ENCODE data around the gene CSTPP1. TPM values are rescaled to one million over a fixed set of nuclear protein-coding genes. Genes with fewer than 3 reads are reported as not detected.

Gene CSTPP1
- total RNA-seq, 2 experiments from 2014 or later, result 12.8 to 14.4 TPM

DNA sequence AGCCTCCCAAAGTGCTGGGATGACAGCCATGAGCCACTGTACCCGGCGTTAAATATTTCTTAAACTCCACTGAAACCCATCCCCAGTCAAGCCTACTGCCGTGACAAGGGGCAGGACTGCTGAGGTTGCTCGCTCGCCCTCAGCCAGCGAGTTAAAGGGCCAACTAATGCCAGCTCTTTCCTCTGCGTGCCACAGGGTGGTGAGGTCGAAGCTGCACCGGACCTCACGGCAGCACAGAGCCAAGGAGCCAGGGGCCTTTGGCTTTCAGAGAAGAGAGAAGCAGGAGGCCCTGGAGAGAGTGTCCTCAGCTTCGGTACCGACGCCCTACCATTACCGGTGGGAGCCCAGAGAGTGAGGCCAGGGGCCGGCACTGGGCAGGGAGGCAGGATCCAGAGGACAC is 227.3 kb downstream of the CSTPP1 start:
- Mint-ChIP-seq H3K27ac (no peak overlapping the region), H3K4me3 (no peak overlapping the region), H3K9me3 (no peaks in the 10 kb centered on the region), H3K4me1 (ENCODE audit: low read depth) (no peaks in the 10 kb centered on the region), H3K27me3 (no peaks in the 10 kb centered on the region), H3K36me3 (ENCODE audit: low read depth) (peaks cover 15% of the 10 kb centered on the region)
- ChIA-PET POLR2A (interaction anchor here (1.0 to 2.6 kb wide), 2 partner anchors 9 to 227 kb away, joined by 3 to 20 read pairs; partner anchors contain the start of gene CSTPP1), CTCF (interaction anchor here (0.8 to 3.6 kb wide), 7 partner anchors 7 to 96 kb away, joined by 3 to 21 read pairs (median 4); no protein-coding TSS in a partner anchor)
- no peak for DNase-seq
- intact Hi-C loops (cut with micrococcal nuclease), result no loop called here
- TF ChIP-seq, protein P1, sequence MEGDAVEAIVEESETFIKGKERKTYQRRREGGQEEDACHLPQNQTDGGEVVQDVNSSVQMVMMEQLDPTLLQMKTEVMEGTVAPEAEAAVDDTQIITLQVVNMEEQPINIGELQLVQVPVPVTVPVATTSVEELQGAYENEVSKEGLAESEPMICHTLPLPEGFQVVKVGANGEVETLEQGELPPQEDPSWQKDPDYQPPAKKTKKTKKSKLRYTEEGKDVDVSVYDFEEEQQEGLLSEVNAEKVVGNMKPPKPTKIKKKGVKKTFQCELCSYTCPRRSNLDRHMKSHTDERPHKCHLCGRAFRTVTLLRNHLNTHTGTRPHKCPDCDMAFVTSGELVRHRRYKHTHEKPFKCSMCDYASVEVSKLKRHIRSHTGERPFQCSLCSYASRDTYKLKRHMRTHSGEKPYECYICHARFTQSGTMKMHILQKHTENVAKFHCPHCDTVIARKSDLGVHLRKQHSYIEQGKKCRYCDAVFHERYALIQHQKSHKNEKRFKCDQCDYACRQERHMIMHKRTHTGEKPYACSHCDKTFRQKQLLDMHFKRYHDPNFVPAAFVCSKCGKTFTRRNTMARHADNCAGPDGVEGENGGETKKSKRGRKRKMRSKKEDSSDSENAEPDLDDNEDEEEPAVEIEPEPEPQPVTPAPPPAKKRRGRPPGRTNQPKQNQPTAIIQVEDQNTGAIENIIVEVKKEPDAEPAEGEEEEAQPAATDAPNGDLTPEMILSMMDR (IDR thresholded peaks at IDR 0.05), result no peak
- no peak for ATAC-seq

DNA sequence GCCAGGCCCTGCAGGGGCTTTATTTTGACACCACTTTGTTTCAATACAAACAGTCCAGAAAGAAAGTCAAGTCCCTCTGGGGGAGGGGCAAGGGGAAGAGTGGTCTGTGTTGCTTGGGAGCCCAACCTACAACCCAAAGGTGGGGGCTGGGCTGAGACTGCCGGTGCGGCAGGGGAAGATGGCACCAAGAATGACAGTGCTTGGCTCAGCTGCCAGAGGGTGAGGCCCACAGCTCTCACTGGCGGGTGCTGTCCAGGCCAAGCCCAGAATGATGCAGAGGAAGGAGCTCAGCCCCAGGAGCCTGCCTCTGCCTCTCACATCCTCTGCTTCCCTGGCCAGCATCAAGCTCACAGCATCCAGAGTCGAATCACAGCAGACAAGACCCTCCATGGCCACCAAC is 227.8 kb downstream of the CSTPP1 start:
- CTCF ChIA-PET, result interaction anchor here (1.3 to 3.2 kb wide), 3 partner anchors 7 to 11 kb away, joined by 4 to 21 read pairs (median 7); no protein-coding TSS in a partner anchor
- H3K27ac Mint-ChIP-seq, result no peak overlapping the region
- intact Hi-C loops (cut with micrococcal nuclease), result no loop called here

DNA sequence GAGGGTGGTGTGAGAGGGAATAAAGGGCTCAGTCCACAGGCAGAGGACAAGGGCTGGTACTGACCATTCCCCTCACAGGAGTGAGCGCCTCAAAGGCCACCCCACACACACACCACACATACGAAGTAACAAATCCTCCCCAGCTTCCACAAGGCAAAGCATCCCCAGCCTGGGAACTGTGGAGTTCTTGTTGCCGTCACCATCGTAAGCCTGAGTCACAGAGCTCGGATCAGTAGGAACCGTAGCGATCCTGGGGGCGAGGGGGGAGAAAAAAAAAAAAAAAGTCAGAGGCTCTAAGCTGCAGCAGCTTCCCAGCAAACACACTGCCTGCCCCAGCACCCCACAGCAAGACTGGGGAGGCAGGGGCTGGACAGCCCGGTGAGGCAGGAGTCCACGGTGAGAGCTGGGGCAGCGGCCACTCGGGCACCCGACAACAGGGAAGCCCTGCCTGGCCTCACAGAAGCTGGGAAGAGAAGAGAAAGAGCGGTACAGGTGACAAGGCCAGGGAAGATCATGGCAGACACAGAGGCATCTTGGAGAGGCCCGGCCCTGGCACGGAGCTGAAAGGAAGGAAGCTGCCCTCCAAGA is 228.8 kb downstream of the CSTPP1 start:
- DNase-seq (no peak), ATAC-seq (no peak)
- H3K27ac Mint-ChIP-seq, result no peak overlapping the region
- TF ChIP-seq, protein P1 (IDR thresholded peaks at IDR 0.05), result no peak
- H3K4me1 Mint-ChIP-seq (ENCODE audit: low read depth), result no peaks in the 10 kb centered on the region
- peaks cover 15% of the 10 kb centered on the region for H3K36me3 Mint-ChIP-seq (ENCODE audit: low read depth)
- H3K27me3 Mint-ChIP-seq, result no peaks in the 10 kb centered on the region
- POLR2A ChIA-PET, result interaction anchor here (1.6 kb wide), 1 partner anchor 17 kb away, joined by 7 read pairs; no protein-coding TSS in a partner anchor
- H3K4me3 Mint-ChIP-seq, result no peak overlapping the region
- CTCF ChIA-PET, result interaction anchor here (1.2 to 2.2 kb wide), 3 partner anchors 10 to 12 kb away, joined by 3 to 7 read pairs (median 4); no protein-coding TSS in a partner anchor
- intact Hi-C loops (cut with micrococcal nuclease), result no loop called here
- H3K9me3 Mint-ChIP-seq, result no peaks in the 10 kb centered on the region

More for the DNA sequence above, 227.8 kb downstream of the CSTPP1 start:
- no peaks in the 10 kb centered on the region for H3K4me1 Mint-ChIP-seq (ENCODE audit: low read depth)
- POLR2A ChIA-PET, result interaction anchor here (1.0 kb wide), 1 partner anchor 227 kb away, joined by 3 read pairs; the partner anchor contains the start of gene CSTPP1
- no peak overlapping the region for H3K4me3 Mint-ChIP-seq
- no peaks in the 10 kb centered on the region for H3K9me3 Mint-ChIP-seq
- TF ChIP-seq, protein P1 (IDR thresholded peaks at IDR 0.05), result no peak
- no peaks in the 10 kb centered on the region for H3K27me3 Mint-ChIP-seq
- DNase-seq (no peak), ATAC-seq (no peak)
- peaks cover 15% of the 10 kb centered on the region for H3K36me3 Mint-ChIP-seq (ENCODE audit: low read depth)

DNA sequence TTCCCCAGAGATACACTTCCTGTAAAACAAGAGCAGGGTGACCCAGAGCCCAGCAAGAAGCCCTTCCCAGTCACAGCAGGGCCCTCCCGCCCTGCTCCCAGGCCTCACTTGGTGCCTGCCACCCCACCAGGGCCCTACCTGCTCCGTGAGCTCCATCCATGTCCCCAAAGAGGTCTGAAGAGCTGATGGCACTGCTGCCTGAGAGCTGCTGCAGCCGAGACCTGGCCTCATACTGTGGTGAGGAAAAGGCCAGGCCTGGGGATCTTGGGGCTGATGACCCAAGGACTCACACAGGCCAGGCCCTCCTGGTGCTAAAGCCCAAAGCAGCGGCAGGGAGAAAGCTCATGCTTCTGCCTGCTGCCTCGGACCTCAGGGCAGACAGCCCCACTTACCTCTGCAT is 229.8 kb downstream of the CSTPP1 start:
- H3K27ac Mint-ChIP-seq, result no peak overlapping the region
- intact Hi-C loops (cut with micrococcal nuclease), result no loop called here
- H3K4me1 Mint-ChIP-seq (ENCODE audit: low read depth), result no peaks in the 10 kb centered on the region
- TF ChIP-seq, protein P1 (IDR thresholded peaks at IDR 0.05), result no peak
- peaks cover 18% of the 10 kb centered on the region for H3K36me3 Mint-ChIP-seq (ENCODE audit: low read depth)
- no peak for ATAC-seq
- H3K9me3 Mint-ChIP-seq, result no peaks in the 10 kb centered on the region
- no peak for DNase-seq
- ChIA-PET CTCF (interaction anchor here (1.2 to 2.2 kb wide), 2 partner anchors 12 to 13 kb away, joined by 3 to 7 read pairs; no protein-coding TSS in a partner anchor), POLR2A (interaction anchor here (0.5 to 1.6 kb wide), 5 partner anchors 9 to 157 kb away, joined by 3 to 7 read pairs (median 4); no protein-coding TSS in a partner anchor)
- no peaks in the 10 kb centered on the region for H3K27me3 Mint-ChIP-seq
- no peak overlapping the region for H3K4me3 Mint-ChIP-seq
